GM19351 (cell line): ENCODE data around the gene POLD2.

ENCODE experiments used
- ATAC-seq: cut with Tn5 transposase; IDR thresholded peaks from one replicate; pipeline ENCODE4 v1.9.1; 2021; ENCODE audit warnings: mild to moderate bottlenecking, moderate library complexity; ENCODE audit not compliant: unreplicated experiment

Gene POLD2

GRCh38 chr7:44114586-44115310, 8.6 kb downstream of the POLD2 start:
- ATAC-seq: no peak

DNA sequence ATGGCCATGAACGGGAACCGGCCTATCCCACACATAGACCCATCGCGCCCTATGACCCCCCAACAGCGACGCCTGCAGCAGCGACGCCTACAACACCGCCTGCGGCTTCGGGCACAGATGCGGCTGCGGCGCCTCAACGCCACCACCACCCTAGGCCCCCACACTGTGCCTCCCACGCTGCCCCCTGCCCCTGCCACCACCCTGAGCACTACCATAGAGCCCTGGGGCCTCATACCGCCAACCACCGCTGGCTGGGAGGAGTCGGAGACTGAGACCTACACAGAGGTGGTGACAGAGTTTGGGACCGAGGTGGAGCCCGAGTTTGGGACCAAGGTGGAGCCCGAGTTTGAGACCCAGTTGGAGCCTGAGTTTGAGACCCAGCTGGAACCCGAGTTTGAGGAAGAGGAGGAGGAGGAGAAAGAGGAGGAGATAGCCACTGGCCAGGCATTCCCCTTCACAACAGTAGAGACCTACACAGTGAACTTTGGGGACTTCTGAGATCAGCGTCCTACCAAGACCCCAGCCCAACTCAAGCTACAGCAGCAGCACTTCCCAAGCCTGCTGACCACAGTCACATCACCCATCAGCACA, 9.5 kb downstream of the POLD2 start:
- no peak for ATAC-seq

DNA sequence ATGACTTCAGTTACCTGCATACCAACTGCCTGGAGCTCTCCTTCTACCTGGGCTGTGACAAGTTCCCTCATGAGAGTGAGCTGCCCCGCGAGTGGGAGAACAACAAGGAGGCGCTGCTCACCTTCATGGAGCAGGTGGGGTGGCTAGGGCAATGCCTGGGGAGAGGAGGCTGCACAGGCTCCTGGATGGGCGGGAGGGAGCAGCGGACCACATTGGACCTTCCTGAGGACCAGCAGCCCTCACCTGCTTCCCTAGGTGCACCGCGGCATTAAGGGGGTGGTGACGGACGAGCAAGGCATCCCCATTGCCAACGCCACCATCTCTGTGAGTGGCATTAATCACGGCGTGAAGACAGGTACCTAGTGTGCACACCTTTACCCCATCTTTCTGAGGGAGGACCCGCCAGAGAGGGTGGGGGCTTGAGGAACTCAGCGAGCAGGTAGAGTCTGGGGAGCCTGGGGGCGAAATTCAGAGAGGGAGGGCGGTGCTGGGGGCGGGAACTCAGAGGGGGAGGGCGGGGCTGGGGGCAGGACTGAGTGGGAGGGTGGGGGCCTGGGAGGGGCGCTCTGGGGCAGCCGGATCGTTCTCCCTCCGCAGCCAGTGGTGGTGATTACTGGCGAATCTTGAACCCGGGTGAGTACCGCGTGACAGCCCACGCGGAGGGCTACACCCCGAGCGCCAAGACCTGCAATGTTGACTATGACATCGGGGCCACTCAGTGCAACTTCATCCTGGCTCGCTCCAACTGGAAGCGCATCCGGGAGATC, 10.2 kb downstream of the POLD2 start:
- ATAC-seq: no peak

- ATAC-seq: no peak
Measured at GRCh38 chr7:44112231-44112996, 10.9 kb downstream of the POLD2 start.

DNA sequence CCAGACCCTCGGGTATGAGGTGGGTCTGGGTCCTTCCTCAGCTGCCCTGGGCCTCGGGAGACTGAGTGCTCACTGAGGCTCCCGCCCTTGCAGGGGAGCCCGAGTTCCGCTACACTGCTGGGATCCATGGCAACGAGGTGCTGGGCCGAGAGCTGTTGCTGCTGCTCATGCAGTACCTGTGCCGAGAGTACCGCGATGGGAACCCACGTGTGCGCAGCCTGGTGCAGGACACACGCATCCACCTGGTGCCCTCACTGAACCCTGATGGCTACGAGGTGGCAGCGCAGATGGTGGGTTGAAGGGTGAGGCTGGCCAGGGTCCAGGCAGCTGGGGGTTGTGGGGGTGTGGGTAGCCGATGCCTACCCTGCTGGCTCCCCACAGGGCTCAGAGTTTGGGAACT, 11.6 kb downstream of the POLD2 start:
- ATAC-seq: no peak

- ATAC-seq: no peak
Measured at GRCh38 chr7:44110719-44111635, 12.4 kb downstream of the POLD2 start.

GRCh38 chr7:44109991-44110390, 13.4 kb downstream of the POLD2 start:
- no peak for ATAC-seq

GRCh38 chr7:44108768-44109750, 14.3 kb downstream of the POLD2 start:
- ATAC-seq: no peak

DNA sequence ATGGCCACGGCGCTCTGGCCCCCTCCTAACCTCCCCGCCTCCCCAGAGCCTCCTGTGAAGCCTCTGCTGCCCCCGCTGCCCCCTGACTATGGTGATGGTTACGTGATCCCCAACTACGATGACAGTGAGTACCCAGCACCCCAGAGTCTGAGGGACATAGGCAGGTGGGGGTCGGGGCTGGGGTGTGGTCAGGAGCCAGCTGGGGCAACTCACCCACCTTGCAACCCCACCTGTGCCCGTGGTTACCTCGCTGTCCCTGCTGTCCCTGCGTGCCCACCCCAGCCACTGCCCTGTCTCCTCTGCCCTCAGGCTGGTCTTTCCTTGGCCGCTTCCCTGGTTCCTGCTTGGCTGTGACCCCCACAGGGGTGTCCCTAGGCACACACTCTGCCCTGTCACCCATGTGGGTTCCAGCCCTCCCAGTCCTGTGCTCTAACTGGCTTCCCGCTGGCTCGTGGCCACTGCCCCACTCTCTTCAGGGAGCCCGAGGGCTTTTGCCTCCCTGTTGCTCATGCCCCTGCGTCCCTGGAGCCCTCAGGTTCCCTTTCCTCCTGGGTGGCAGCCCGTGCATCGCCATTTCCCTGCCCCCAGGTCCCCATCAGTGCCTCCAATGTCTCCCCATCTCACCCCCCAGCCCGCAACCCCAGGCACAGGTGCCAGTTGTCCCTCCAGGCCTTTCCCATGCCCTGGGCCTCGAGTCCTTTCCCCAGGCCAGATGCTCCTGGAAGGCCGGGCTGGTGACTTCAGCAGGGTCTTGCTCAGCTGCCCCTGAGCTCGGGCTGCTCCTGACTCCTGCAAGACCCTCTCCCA, 15.2 kb downstream of the POLD2 start:
- no peak for ATAC-seq

DNA sequence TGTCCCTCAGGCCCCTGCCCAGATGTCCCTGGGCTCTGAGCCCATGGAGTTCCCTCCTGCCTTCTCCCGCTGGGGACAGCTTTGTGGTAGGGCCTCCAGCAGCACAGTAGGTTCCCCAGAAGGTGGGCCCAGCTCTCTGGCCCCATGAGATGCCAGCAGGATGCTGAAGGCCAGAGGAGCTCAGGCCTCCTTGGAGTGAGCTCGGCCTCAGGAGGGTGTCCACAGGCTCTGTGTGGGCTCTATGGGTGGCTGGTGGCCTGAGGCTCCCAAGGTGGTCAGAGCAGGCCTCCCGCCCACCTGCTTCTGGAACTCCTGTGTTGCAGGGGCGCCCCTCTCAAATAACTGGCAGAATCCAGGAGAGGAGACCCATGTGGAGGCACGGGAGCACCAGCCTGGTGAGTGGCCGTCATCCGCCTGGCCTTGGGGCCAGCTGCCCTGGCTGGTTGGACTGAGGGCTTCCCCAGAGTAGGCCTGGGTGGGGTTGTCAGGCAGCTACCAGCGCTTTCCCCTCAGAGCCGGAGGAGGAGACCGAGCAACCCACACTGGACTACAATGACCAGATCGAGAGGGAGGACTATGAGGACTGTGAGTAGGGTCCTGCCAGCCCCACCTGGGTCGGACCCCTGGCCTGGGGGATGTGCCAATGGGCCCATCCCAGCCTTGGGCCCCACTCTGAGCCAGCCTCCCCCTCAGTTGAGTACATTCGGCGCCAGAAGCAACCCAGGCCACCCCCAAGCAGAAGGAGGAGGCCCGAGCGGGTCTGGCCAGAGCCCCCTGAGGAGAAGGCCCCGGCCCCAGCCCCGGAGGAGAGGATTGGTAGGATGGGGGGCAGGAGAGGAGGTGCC, 16.0 kb downstream of the POLD2 start:
- ATAC-seq: no peak

- no peak for ATAC-seq
Measured at GRCh38 chr7:44106311-44107065, 16.9 kb downstream of the POLD2 start.

- ATAC-seq: no peak
Measured at GRCh38 chr7:44105832-44106231, 17.5 kb downstream of the POLD2 start.

GRCh38 chr7:44104860-44105771, 18.2 kb downstream of the POLD2 start:
- ATAC-seq: no peak

- ATAC-seq: no peak
Measured at GRCh38 chr7:44103923-44104859, 19.2 kb downstream of the POLD2 start, which contains the start of gene AEBP1. Gene AEBP1 (plus strand): TSS chr7:44104345. CDS start chr7:44104666, 321 bp downstream.
